ENCODE measurements around the gene STT3B.
A peak's percentile ranks its signal among the peaks of the same experiment; 100 is the strongest.
"Not testable (repeated sequence)": the region's sequence is repeated elsewhere in the genome, so short reads cannot be mapped to it uniquely, and the experiment has no call there.

Gene STT3B

GRCh38 chr3:31532587-31533168 is at the start of gene STT3B:
STT3B (plus strand) TSS chr3:31532925; CDS start chr3:31532999, 74 bp downstream.
- DNase-seq, result peak; percentile 76
- in situ Hi-C loops (cut with HindIII; ENCODE audit: low pct_ligation_motif_present, low pct_unique_long_range_greater_than_20kb, low sequenced_read_pairs), result no loop called here

GRCh38 chr3:31483776-31484175 is 48.9 kb upstream of the STT3B start:
- in situ Hi-C loops (cut with HindIII; ENCODE audit: low pct_ligation_motif_present, low pct_unique_long_range_greater_than_20kb, low sequenced_read_pairs), result no loop called here
- no peak for DNase-seq

GRCh38 chr3:31485196-31485595 is 47.5 kb upstream of the STT3B start:
- DNase-seq, result no peak
- in situ Hi-C loops (cut with HindIII; ENCODE audit: low pct_ligation_motif_present, low pct_unique_long_range_greater_than_20kb, low sequenced_read_pairs), result no loop called here

- no peak for DNase-seq
- in situ Hi-C loops (cut with HindIII; ENCODE audit: low pct_ligation_motif_present, low pct_unique_long_range_greater_than_20kb, low sequenced_read_pairs), result no loop called here
These were observed 45.7 kb upstream of the STT3B start for GRCh38 chr3:31486865-31487533.

GRCh38 chr3:31488475-31489017 is 44.2 kb upstream of the STT3B start:
- no peak for DNase-seq
- in situ Hi-C loops (cut with HindIII; ENCODE audit: low pct_ligation_motif_present, low pct_unique_long_range_greater_than_20kb, low sequenced_read_pairs), result no loop called here

GRCh38 chr3:31490502-31490901 is 42.2 kb upstream of the STT3B start:
- no peak for DNase-seq
- in situ Hi-C loops (cut with HindIII; ENCODE audit: low pct_ligation_motif_present, low pct_unique_long_range_greater_than_20kb, low sequenced_read_pairs), result no loop called here

- no peak for DNase-seq
- in situ Hi-C loops (cut with HindIII; ENCODE audit: low pct_ligation_motif_present, low pct_unique_long_range_greater_than_20kb, low sequenced_read_pairs), result no loop called here
These were observed 41.1 kb upstream of the STT3B start for GRCh38 chr3:31491660-31492059.

- in situ Hi-C loops (cut with HindIII; ENCODE audit: low pct_ligation_motif_present, low pct_unique_long_range_greater_than_20kb, low sequenced_read_pairs), result no loop called here
- no peak for DNase-seq
These were observed 39.6 kb upstream of the STT3B start for GRCh38 chr3:31493149-31493548.

- no peak for DNase-seq
- in situ Hi-C loops (cut with HindIII; ENCODE audit: low pct_ligation_motif_present, low pct_unique_long_range_greater_than_20kb, low sequenced_read_pairs), result no loop called here
These were observed 36.6 kb upstream of the STT3B start for GRCh38 chr3:31495971-31496665.

- DNase-seq, result no peak
- in situ Hi-C loops (cut with HindIII; ENCODE audit: low pct_ligation_motif_present, low pct_unique_long_range_greater_than_20kb, low sequenced_read_pairs), result no loop called here
These were observed 33.9 kb upstream of the STT3B start for GRCh38 chr3:31498791-31499190.

GRCh38 chr3:31499281-31499680 is 33.4 kb upstream of the STT3B start:
- no peak for DNase-seq
- in situ Hi-C loops (cut with HindIII; ENCODE audit: low pct_ligation_motif_present, low pct_unique_long_range_greater_than_20kb, low sequenced_read_pairs), result no loop called here

- in situ Hi-C loops (cut with HindIII; ENCODE audit: low pct_ligation_motif_present, low pct_unique_long_range_greater_than_20kb, low sequenced_read_pairs), result no loop called here
- no peak for DNase-seq
These were observed 29.9 kb upstream of the STT3B start for GRCh38 chr3:31502803-31503221.

GRCh38 chr3:31503456-31503855 is 29.3 kb upstream of the STT3B start:
- DNase-seq, result no peak
- in situ Hi-C loops (cut with HindIII; ENCODE audit: low pct_ligation_motif_present, low pct_unique_long_range_greater_than_20kb, low sequenced_read_pairs), result no loop called here

- DNase-seq, result no peak
- in situ Hi-C loops (cut with HindIII; ENCODE audit: low pct_ligation_motif_present, low pct_unique_long_range_greater_than_20kb, low sequenced_read_pairs), result no loop called here
These were observed 28.5 kb upstream of the STT3B start for GRCh38 chr3:31504230-31504629.

- no peak for DNase-seq
- in situ Hi-C loops (cut with HindIII; ENCODE audit: low pct_ligation_motif_present, low pct_unique_long_range_greater_than_20kb, low sequenced_read_pairs), result no loop called here
These were observed 27.2 kb upstream of the STT3B start for GRCh38 chr3:31505371-31506048.

- in situ Hi-C loops (cut with HindIII; ENCODE audit: low pct_ligation_motif_present, low pct_unique_long_range_greater_than_20kb, low sequenced_read_pairs); DNase-seq: not testable (repeated sequence)
These were observed 26.2 kb upstream of the STT3B start for GRCh38 chr3:31506515-31506914.

- no peak for DNase-seq
- in situ Hi-C loops (cut with HindIII; ENCODE audit: low pct_ligation_motif_present, low pct_unique_long_range_greater_than_20kb, low sequenced_read_pairs), result no loop called here
These were observed 24.1 kb upstream of the STT3B start for GRCh38 chr3:31508452-31509146.

GRCh38 chr3:31509147-31509728 is 23.5 kb upstream of the STT3B start:
- no peak for DNase-seq
- in situ Hi-C loops (cut with HindIII; ENCODE audit: low pct_ligation_motif_present, low pct_unique_long_range_greater_than_20kb, low sequenced_read_pairs), result no loop called here
